Stimulated activated CD8-positive, alpha-beta memory T cell treated with anti-CD3 and anti-CD28 coated beads, Interleukin-4, amount 100 ng/mL, for 4 hours (primary cell): Measurements from ENCODE around the gene ETFB.

ENCODE experiments used
- DNase-seq, 2 donors: peaks; one replicate each; pipeline ENCODE4 v3.0.0-alpha.2; 2020; ENCODE audit warnings: low read depth in 2 of 2, low spot score in 1 of 2

Gene ETFB

GRCh38 chr19:51329411-51329810 is 36.8 kb downstream of the ETFB start:
- DNase-seq: no peak

- DNase-seq: no peak
These were observed 38.9 kb downstream of the ETFB start for GRCh38 chr19:51327066-51328001.

- DNase-seq: no peak
These were observed 39.7 kb downstream of the ETFB start for GRCh38 chr19:51326216-51327065.

GRCh38 chr19:51325161-51325976 is 40.8 kb downstream of the ETFB start:
- no peak for DNase-seq

- no peak for DNase-seq
These were observed 42.1 kb downstream of the ETFB start for GRCh38 chr19:51324167-51324481.

GRCh38 chr19:51323481-51324166 is 42.6 kb downstream of the ETFB start:
- DNase-seq: no peak

- DNase-seq: no peak
These were observed 44.4 kb downstream of the ETFB start for GRCh38 chr19:51321799-51322198.

GRCh38 chr19:51320280-51320657 is 45.9 kb downstream of the ETFB start:
- no peak for DNase-seq

- DNase-seq: no peak
These were observed 46.4 kb downstream of the ETFB start for GRCh38 chr19:51319649-51320279.

- no peak for DNase-seq
These were observed 47.2 kb downstream of the ETFB start for GRCh38 chr19:51318687-51319648.

- no peak for DNase-seq
These were observed 48.2 kb downstream of the ETFB start for GRCh38 chr19:51317968-51318367.

GRCh38 chr19:51317376-51317775 is 48.8 kb downstream of the ETFB start:
- DNase-seq: no peak

GRCh38 chr19:51316688-51317087 is 49.5 kb downstream of the ETFB start:
- no peak for DNase-seq

- DNase-seq: no peak
These were observed 54.6 kb downstream of the ETFB start, which contains the start of gene IGLON5 for GRCh38 chr19:51311351-51312257. TSS of gene IGLON5 (plus strand) at chr19:51311644. CDS start at chr19:51311848, 204 bp downstream.

GRCh38 chr19:51305479-51305878 is 60.7 kb downstream of the ETFB start:
- DNase-seq: no peak

- DNase-seq: no peak
These were observed 64.9 kb downstream of the ETFB start for GRCh38 chr19:51301266-51301665.

GRCh38 chr19:51297406-51297805 is 68.8 kb downstream of the ETFB start:
- no peak for DNase-seq
